ENCODE data around the gene FBXO38. TPM values are rescaled to one million over a fixed set of nuclear protein-coding genes. Genes with fewer than 3 reads are reported as not detected.

The FBXO38 gene
- total RNA-seq, 4 donors from 2014 or later = 29.4 to 81.3 (median 48.7) TPM

DNA sequence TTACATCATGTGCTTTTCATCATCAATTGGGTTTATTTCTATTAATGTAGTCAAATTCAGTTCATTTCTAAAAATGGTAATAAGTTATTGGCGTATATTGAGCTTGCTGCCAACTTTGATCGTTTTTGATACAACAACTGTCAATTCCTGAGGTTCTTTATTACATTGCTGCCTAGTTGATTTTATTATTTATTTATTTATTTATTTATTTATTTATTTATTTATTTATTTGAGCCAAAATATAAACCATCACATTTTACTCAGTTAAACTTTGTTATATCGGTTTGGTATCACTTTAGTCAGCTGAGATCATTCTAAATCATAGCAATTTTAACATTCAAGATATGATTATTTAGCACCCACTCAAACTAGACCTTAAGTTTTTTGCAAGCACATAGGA lies 100.0 kb downstream of the FBXO38 start:
- Histone ChIP-seq H3K4me1 (no peaks in the 10 kb centered on the region), H3K27ac (no peak overlapping the region), H3K36me3 (no peaks in the 10 kb centered on the region), H3K4me3 (no peak overlapping the region), H3K9me3 (no peaks in the 10 kb centered on the region), H3K27me3 (no peaks in the 10 kb centered on the region)
- intact Hi-C loops (cut with DNase I; ENCODE audit: low total_unique reads) = no loop called here
- TF ChIP-seq, protein P1, sequence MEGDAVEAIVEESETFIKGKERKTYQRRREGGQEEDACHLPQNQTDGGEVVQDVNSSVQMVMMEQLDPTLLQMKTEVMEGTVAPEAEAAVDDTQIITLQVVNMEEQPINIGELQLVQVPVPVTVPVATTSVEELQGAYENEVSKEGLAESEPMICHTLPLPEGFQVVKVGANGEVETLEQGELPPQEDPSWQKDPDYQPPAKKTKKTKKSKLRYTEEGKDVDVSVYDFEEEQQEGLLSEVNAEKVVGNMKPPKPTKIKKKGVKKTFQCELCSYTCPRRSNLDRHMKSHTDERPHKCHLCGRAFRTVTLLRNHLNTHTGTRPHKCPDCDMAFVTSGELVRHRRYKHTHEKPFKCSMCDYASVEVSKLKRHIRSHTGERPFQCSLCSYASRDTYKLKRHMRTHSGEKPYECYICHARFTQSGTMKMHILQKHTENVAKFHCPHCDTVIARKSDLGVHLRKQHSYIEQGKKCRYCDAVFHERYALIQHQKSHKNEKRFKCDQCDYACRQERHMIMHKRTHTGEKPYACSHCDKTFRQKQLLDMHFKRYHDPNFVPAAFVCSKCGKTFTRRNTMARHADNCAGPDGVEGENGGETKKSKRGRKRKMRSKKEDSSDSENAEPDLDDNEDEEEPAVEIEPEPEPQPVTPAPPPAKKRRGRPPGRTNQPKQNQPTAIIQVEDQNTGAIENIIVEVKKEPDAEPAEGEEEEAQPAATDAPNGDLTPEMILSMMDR (IDR thresholded peaks at IDR 0.05) = no peak
- no peak for TF ChIP-seq POLR2A (IDR thresholded peaks at IDR 0.05)
- DNase-seq = no peak

DNA sequence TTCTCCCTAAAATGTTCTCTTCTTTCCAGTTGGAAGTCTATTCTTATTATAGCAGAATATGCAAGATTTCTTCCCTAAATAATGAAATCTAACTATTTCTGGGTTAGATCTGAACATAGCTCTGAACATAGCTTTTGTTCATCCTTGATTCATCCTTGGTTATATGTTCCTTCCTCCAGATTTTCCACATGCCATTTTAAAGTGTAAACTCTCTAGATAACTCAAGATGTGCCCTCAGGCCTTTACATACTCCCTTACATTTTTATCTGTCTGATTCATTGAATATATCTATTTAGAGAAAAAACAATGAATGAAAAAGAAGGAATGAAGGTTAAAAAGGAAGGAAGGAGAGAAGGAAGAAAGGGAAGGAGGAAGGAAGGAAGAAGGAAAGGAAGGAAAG lies 100.9 kb downstream of the FBXO38 start:
- intact Hi-C loops (cut with DNase I; ENCODE audit: low total_unique reads) = no loop called here
- TF ChIP-seq POLR2A (IDR thresholded peaks at IDR 0.05) = no peak
- TF ChIP-seq, protein P1 (IDR thresholded peaks at IDR 0.05) = no peak
- Histone ChIP-seq H3K4me1 (no peaks in the 10 kb centered on the region), H3K4me3 (no peak overlapping the region), H3K9me3 (no peaks in the 10 kb centered on the region), H3K27me3 (no peaks in the 10 kb centered on the region), H3K36me3 (no peaks in the 10 kb centered on the region), H3K27ac (no peak overlapping the region)
- no peak for DNase-seq

DNA sequence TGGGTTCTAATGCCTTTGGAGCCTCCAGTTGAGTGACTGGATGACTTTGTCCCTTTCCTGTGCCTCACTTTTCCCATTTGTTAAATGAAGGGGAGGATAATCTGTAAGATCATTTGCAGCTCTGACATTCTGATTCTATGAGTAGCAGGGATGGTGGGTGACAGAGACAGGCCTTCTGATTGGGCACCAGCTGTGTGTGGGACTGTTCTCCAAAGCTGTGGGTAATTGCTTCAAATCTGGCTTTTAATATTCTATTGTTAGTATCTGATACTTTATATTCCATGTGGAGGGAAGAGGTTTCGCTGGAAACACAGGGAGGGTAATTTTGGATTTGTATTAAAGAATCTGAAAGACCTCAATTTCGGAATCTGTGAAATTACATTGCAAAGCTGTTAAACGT lies 102.7 kb downstream of the FBXO38 start:
- Histone ChIP-seq H3K9me3 (no peaks in the 10 kb centered on the region), H3K4me1 (no peaks in the 10 kb centered on the region), H3K4me3 (no peak overlapping the region), H3K27me3 (no peaks in the 10 kb centered on the region), H3K36me3 (no peaks in the 10 kb centered on the region), H3K27ac (no peak overlapping the region)
- no peak for TF ChIP-seq POLR2A (IDR thresholded peaks at IDR 0.05)
- TF ChIP-seq, protein P1 (IDR thresholded peaks at IDR 0.05) = no peak
- intact Hi-C loops (cut with DNase I; ENCODE audit: low total_unique reads) = no loop called here
- no peak for DNase-seq

DNA sequence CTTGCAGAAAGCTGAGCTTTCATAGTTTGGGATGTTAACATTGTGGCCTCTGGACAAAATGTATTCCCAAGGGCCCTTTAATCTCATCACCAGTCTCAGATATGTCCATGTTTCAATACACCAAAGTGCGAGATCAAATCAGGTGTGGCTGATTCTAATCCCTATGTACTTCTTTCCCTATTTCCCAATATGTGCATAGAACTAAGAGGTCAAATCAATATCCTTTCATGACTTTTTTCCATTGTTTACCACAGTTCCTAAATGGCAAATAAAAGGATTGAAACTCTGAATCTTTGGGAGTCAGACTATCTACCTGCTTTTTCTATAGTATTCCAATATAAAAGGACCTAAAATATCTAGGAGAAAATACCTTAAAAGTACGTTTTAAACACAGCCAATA lies 105.0 kb downstream of the FBXO38 start:
- H3K27ac ChIP-seq = no peak overlapping the region
- no peak for DNase-seq
- TF ChIP-seq, protein P1 (IDR thresholded peaks at IDR 0.05) = no peak
- no peaks in the 10 kb centered on the region for H3K4me1 ChIP-seq
- no peak overlapping the region for H3K4me3 ChIP-seq
- no peaks in the 10 kb centered on the region for H3K9me3 ChIP-seq
- H3K36me3 ChIP-seq = no peaks in the 10 kb centered on the region
- intact Hi-C loops (cut with DNase I; ENCODE audit: low total_unique reads) = no loop called here
- H3K27me3 ChIP-seq = no peaks in the 10 kb centered on the region

DNA sequence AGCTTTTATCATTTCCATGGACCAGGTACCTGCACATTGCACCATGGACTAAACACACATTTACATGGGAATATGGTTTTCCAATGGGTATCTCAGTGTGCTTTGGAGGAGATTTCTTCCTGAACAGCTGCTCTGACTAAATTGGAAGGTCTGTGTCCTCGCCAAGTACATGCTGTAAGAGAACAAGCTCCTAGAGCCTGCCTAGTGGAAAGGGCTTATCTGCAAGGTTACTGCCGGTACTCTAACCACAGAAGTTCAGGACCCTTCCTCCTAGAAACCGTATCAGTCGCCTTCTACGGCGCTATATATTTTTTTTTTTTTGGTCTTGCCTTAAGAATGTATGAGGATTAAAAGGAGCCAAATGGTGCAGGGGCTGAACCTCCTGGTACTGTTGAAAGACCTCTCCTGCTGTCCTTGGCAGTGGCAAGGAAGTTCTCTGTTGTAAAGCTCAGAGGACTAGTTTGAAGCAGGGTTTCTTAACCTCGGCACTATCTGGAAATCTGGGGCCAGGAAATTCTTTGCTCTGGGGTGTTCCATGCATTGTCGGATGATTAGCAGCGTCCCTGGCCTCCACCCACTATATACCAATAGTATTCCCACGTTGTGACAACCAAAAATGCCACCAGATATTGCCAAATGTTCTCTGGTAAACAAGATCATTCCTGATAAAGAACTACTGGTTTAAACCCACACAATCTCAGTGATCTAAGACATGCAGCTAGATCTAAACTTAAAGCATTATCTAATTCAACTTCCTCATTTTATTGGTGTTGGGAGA lies 107.4 kb downstream of the FBXO38 start:
- H3K9me3 ChIP-seq = no peaks in the 10 kb centered on the region
- no peaks in the 10 kb centered on the region for H3K4me1 ChIP-seq
- H3K36me3 ChIP-seq = no peaks in the 10 kb centered on the region
- H3K27ac ChIP-seq = no peak overlapping the region
- H3K4me3 ChIP-seq = no peak overlapping the region
- no peaks in the 10 kb centered on the region for H3K27me3 ChIP-seq
- no peak for DNase-seq
- TF ChIP-seq POLR2A (IDR thresholded peaks at IDR 0.05) = no peak
- TF ChIP-seq, protein P1 (IDR thresholded peaks at IDR 0.05) = no peak
- intact Hi-C loops (cut with DNase I; ENCODE audit: low total_unique reads) = no loop called here
